GM23338 (cell line): Measurements from ENCODE around the gene DOCK3. TPM values are rescaled to one million over a fixed set of nuclear protein-coding genes. Genes with fewer than 3 reads are reported as not detected.

Experiments used
- ATAC-seq: fragments of 200-7000 bp; cut with Tn5 transposase; 3 replicates; pipeline ENCODE4 v1.9.1; 2020
- DNase-seq: peaks from one replicate; pipeline ENCODE4 v3.0.0-alpha.2; 2015; ENCODE audit warnings: low spot score
- H2AFZ ChIP-seq: fragments of 200-600 bp; sonication (generic); 2 replicates; pipeline ENCODE4 v1.8.0; 2016; ENCODE audit warnings: antibody characterized with exemption, mild to moderate bottlenecking, moderate library complexity
- H3F3A ChIP-seq: fragments of 200-600 bp; sonication (generic); replicated peaks from 2 replicates; pipeline ENCODE4 v1.8.0; 2017; ENCODE audit warnings: antibody characterized with exemption, mixed run types, low read depth
- H3K27ac ChIP-seq: fragments of 200-600 bp; sonication (generic); 2 replicates; pipeline ENCODE4 v1.6.1; 2016; ENCODE audit warnings: low read depth
- H3K27me3 ChIP-seq: fragments of 200-600 bp; sonication (generic); 2 replicates; pipeline ENCODE4 v1.8.0; 2016; ENCODE audit warnings: mild to moderate bottlenecking, mixed run types, moderate library complexity; ENCODE audit not compliant: insufficient read depth
- H3K36me3 ChIP-seq: fragments of 200-600 bp; sonication (generic); 2 replicates; pipeline ENCODE4 v1.8.0; 2016; ENCODE audit warnings: mild to moderate bottlenecking; ENCODE audit not compliant: insufficient read depth
- H3K4me1 ChIP-seq: fragments of 200-600 bp; sonication (generic); 2 replicates; pipeline ENCODE4 v1.8.0; 2016; ENCODE audit warnings: mild to moderate bottlenecking, moderate library complexity; ENCODE audit not compliant: insufficient read depth
- H3K4me2 ChIP-seq: fragments of 200-600 bp; sonication (generic); 2 replicates; pipeline ENCODE4 v1.7.1; 2017; ENCODE audit warnings: mixed run types
- H3K4me3 ChIP-seq: fragments of 200-600 bp; sonication (generic); 2 replicates; pipeline ENCODE4 v1.6.1; 2016; ENCODE audit warnings: mixed run types
- H3K79me2 ChIP-seq: fragments of 200-600 bp; sonication (generic); replicated peaks from 2 replicates; pipeline ENCODE4 v1.8.0; 2017; ENCODE audit warnings: mild to moderate bottlenecking; ENCODE audit not compliant: insufficient read depth
- H3K9me2 ChIP-seq: fragments of 200-600 bp; sonication (generic); 2 replicates; pipeline ENCODE4 v1.8.0; 2017; ENCODE audit not compliant: insufficient read depth
- H4K20me1 ChIP-seq: fragments of 200-600 bp; sonication (generic); replicated peaks from 2 replicates; pipeline ENCODE4 v1.8.0; 2017; ENCODE audit warnings: mild to moderate bottlenecking; ENCODE audit not compliant: insufficient read depth
- H3K27ac Mint-ChIP-seq: 2 replicates; pipeline ENCODE4 v1.8.0; 2020; ENCODE audit warnings: inconsistent platforms, mild to moderate bottlenecking, moderate library complexity, mixed read lengths
- H3K27me3 Mint-ChIP-seq: 3 replicates; pipeline ENCODE4 v1.8.0; 2022; ENCODE audit warnings: low read depth, mild to moderate bottlenecking, moderate library complexity, mixed read lengths, inconsistent platforms; ENCODE audit not compliant: insufficient read depth, poor library complexity
- H3K36me3 Mint-ChIP-seq: 3 replicates; pipeline ENCODE4 v1.8.0; 2021; ENCODE audit warnings: low read depth, mild to moderate bottlenecking, inconsistent platforms, moderate library complexity, mixed read lengths
- H3K4me1 Mint-ChIP-seq: 3 replicates; pipeline ENCODE4 v1.8.0; 2020; ENCODE audit warnings: mild to moderate bottlenecking, inconsistent platforms, mixed read lengths
- H3K4me3 Mint-ChIP-seq: 3 replicates; pipeline ENCODE4 v1.8.0; 2021; ENCODE audit warnings: moderate library complexity, mild to moderate bottlenecking, inconsistent platforms, mixed read lengths
- H3K9me3 Mint-ChIP-seq: 3 replicates; pipeline ENCODE4 v1.8.0; 2020; ENCODE audit warnings: moderate library complexity, mild to moderate bottlenecking, inconsistent platforms, mixed read lengths
- CREB1 ChIP-seq: fragments of 250-450 bp; sonication (Bioruptor Pico); IDR thresholded peaks from 2 replicates; pipeline ENCODE4 v1.5.0; 2020; ENCODE audit warnings: low read depth, mild to moderate bottlenecking, moderate library complexity
- EZH2 ChIP-seq: fragments of 200-600 bp; sonication (generic); IDR thresholded peaks from one replicate; pipeline ENCODE4 v1.8.0; 2017; ENCODE audit warnings: antibody characterized with exemption, mild to moderate bottlenecking, low read depth; ENCODE audit not compliant: unreplicated experiment
- EZH2phosphoT487 ChIP-seq: fragments of 200-600 bp; sonication (generic); IDR thresholded peaks from one replicate; pipeline ENCODE4 v1.8.1; 2018; ENCODE audit warnings: antibody characterized with exemption; ENCODE audit not compliant: unreplicated experiment
- JUNB ChIP-seq: IDR thresholded peaks from one replicate; pipeline ENCODE4 v1.6.1; 2016; ENCODE audit warnings: antibody characterized with exemption; ENCODE audit not compliant: unreplicated experiment
- NANOG ChIP-seq: IDR thresholded peaks from 2 replicates; pipeline ENCODE4 v1.6.1; 2016; ENCODE audit warnings: antibody characterized with exemption, borderline replicate concordance
- POLR2AphosphoS5 ChIP-seq: IDR thresholded peaks from 2 replicates; pipeline ENCODE4 v1.6.1; 2016; ENCODE audit warnings: antibody characterized with exemption, low read depth
- STAT1 ChIP-seq: IDR thresholded peaks from one replicate; pipeline ENCODE4 v1.6.1; 2016; ENCODE audit warnings: antibody characterized with exemption; ENCODE audit not compliant: unreplicated experiment
- ZNF114 ChIP-seq: fragments of 250-450 bp; sonication (Bioruptor Pico); IDR thresholded peaks from 2 replicates; pipeline ENCODE4 v1.5.0; 2020; ENCODE audit warnings: mild to moderate bottlenecking, moderate library complexity
- ZNF331 ChIP-seq: fragments of 250-450 bp; sonication (Bioruptor Pico); IDR thresholded peaks from 2 replicates; pipeline ENCODE4 v1.5.0; 2020; ENCODE audit warnings: low read depth, mild to moderate bottlenecking, moderate library complexity
- polyA plus RNA-seq: library from polyadenylated mRNA; unstranded; fragments of >200 nt; fragmentation: Nextera tagmentation; extraction: Ambion mirVana; gene quantifications from 2 replicates; pipeline ENCODE4 v1.2.1, GENCODE V29; 2016
- total RNA-seq: library from RNA; depleted of rRNA; stranded (reverse); fragments of >200 nt; shearing (Covaris generic); gene quantifications from 2 replicates; pipeline ENCODE4 v1.2.3, GENCODE V29; 2014
- TF ChIP-seq, protein P1 (sequence below): fragments of 250-450 bp; sonication (Bioruptor Pico); IDR thresholded peaks from 2 replicates; pipeline ENCODE4 v1.5.0; 2020; ENCODE audit warnings: mild to moderate bottlenecking, moderate library complexity
- TF ChIP-seq, protein P2 (sequence below), 2 experiments: fragments of 200-600 bp in 1 of 2; sonication (generic) in 1 of 2; conservative IDR thresholded peaks; 2 replicates each; pipeline versions ENCODE4 v1.5.1 to v1.6.1; 2016 to 2017; ENCODE audit warnings: antibody characterized with exemption in 2 of 2, low read depth in 2 of 2, mild to moderate bottlenecking in 2 of 2, moderate library complexity in 1 of 2
- TF ChIP-seq, protein P3 (sequence below): IDR thresholded peaks from one replicate; pipeline ENCODE4 v1.6.1; 2018; ENCODE audit warnings: antibody characterized with exemption; ENCODE audit not compliant: unreplicated experiment
- TF ChIP-seq, protein P4 (sequence below): IDR thresholded peaks from 2 replicates; pipeline ENCODE4 v1.6.1; 2016; ENCODE audit warnings: antibody characterized with exemption

Gene DOCK3
- total and polyA plus RNA-seq, 2 experiments from 2014 or later = 2.4 to 5.6 TPM

DNA sequence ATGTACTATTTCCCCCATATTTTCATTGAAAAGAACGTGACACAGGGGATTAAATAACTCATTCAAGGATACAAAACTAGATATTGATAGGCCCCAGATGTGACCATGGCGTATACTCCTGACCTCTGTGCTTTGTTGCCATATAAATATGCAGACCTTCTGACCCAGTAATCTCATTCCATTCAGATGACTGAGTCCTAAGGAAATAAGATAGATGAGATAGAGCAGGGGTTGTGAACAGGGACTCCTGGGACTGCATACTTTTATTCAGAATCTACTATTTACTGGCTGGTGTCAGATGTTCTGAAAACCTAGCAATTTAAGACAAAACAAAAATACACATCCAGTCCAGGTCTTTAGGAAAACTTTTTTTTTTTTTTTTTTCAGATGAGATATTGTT is 571.1 kb downstream of the DOCK3 start (continued):
- TF ChIP-seq, protein P1, sequence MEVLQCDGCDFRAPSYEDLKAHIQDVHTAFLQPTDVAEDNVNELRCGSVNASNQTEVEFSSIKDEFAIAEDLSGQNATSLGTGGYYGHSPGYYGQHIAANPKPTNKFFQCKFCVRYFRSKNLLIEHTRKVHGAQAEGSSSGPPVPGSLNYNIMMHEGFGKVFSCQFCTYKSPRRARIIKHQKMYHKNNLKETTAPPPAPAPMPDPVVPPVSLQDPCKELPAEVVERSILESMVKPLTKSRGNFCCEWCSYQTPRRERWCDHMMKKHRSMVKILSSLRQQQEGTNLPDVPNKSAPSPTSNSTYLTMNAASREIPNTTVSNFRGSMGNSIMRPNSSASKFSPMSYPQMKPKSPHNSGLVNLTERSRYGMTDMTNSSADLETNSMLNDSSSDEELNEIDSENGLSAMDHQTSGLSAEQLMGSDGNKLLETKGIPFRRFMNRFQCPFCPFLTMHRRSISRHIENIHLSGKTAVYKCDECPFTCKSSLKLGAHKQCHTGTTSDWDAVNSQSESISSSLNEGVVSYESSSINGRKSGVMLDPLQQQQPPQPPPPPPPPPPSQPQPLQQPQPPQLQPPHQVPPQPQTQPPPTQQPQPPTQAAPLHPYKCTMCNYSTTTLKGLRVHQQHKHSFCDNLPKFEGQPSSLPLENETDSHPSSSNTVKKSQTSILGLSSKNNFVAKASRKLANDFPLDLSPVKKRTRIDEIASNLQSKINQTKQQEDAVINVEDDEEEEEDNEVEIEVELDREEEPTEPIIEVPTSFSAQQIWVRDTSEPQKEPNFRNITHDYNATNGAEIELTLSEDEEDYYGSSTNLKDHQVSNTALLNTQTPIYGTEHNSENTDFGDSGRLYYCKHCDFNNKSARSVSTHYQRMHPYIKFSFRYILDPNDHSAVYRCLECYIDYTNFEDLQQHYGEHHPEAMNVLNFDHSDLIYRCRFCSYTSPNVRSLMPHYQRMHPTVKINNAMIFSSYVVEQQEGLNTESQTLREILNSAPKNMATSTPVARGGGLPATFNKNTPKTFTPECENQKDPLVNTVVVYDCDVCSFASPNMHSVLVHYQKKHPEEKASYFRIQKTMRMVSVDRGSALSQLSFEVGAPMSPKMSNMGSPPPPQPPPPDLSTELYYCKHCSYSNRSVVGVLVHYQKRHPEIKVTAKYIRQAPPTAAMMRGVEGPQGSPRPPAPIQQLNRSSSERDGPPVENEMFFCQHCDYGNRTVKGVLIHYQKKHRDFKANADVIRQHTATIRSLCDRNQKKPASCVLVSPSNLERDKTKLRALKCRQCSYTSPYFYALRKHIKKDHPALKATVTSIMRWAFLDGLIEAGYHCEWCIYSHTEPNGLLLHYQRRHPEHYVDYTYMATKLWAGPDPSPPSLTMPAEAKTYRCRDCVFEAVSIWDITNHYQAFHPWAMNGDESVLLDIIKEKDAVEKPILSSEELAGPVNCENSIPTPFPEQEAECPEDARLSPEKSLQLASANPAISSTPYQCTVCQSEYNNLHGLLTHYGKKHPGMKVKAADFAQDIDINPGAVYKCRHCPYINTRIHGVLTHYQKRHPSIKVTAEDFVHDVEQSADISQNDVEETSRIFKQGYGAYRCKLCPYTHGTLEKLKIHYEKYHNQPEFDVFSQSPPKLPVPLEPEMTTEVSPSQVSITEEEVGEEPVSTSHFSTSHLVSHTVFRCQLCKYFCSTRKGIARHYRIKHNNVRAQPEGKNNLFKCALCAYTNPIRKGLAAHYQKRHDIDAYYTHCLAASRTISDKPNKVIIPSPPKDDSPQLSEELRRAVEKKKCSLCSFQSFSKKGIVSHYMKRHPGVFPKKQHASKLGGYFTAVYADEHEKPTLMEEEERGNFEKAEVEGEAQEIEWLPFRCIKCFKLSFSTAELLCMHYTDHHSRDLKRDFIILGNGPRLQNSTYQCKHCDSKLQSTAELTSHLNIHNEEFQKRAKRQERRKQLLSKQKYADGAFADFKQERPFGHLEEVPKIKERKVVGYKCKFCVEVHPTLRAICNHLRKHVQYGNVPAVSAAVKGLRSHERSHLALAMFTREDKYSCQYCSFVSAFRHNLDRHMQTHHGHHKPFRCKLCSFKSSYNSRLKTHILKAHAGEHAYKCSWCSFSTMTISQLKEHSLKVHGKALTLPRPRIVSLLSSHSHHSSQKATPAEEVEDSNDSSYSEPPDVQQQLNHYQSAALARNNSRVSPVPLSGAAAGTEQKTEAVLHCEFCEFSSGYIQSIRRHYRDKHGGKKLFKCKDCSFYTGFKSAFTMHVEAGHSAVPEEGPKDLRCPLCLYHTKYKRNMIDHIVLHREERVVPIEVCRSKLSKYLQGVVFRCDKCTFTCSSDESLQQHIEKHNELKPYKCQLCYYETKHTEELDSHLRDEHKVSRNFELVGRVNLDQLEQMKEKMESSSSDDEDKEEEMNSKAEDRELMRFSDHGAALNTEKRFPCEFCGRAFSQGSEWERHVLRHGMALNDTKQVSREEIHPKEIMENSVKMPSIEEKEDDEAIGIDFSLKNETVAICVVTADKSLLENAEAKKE (CRISPR knock-in tag) = no peak
- no peak for TF ChIP-seq STAT1
- no peak for TF ChIP-seq ZNF331 (CRISPR knock-in tag)
- TF ChIP-seq EZH2 = no peak
- TF ChIP-seq EZH2phosphoT487 = no peak
- TF ChIP-seq NANOG = no peak
- no peak for TF ChIP-seq POLR2AphosphoS5
- TF ChIP-seq ZNF114 = no peak

DNA sequence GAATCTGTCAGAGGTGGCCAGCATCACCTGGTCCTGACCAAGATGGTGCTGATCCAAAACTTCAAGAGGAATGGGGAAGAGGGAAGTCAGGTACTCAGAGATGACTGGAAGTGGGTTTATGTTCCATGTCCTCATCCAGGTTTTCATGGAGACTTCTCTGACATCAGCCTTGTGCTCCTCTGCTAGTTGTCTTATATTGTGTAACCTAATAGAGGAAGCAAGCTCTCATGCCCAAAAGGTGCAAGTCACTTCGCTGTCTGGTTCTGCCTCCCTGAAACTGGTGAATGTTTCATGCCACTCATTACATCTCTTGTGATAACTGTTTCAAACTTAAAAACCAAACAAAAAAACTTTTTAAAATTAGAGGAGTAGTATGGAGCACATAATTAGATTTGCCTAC is 583.1 kb downstream of the DOCK3 start:
- no peaks in the 10 kb centered on the region for H3F3A ChIP-seq
- no peaks in the 10 kb centered on the region for H3K79me2 ChIP-seq
- H3K27me3 ChIP-seq = no peaks in the 10 kb centered on the region
- Mint-ChIP-seq H3K4me3 (no peak overlapping the region), H3K9me3 (peaks cover 5% of the 10 kb centered on the region; the same call in 1 of the 3 replicates), H3K27me3 (peaks cover 3% of the 10 kb centered on the region), H3K36me3 (peaks cover 10% of the 10 kb centered on the region), H3K27ac (no peak overlapping the region), H3K4me1 (no peaks in the 10 kb centered on the region)
- TF ChIP-seq EZH2phosphoT487 = no peak
- TF ChIP-seq CREB1 (CRISPR knock-in tag) = no peak
- TF ChIP-seq, protein P2, sequence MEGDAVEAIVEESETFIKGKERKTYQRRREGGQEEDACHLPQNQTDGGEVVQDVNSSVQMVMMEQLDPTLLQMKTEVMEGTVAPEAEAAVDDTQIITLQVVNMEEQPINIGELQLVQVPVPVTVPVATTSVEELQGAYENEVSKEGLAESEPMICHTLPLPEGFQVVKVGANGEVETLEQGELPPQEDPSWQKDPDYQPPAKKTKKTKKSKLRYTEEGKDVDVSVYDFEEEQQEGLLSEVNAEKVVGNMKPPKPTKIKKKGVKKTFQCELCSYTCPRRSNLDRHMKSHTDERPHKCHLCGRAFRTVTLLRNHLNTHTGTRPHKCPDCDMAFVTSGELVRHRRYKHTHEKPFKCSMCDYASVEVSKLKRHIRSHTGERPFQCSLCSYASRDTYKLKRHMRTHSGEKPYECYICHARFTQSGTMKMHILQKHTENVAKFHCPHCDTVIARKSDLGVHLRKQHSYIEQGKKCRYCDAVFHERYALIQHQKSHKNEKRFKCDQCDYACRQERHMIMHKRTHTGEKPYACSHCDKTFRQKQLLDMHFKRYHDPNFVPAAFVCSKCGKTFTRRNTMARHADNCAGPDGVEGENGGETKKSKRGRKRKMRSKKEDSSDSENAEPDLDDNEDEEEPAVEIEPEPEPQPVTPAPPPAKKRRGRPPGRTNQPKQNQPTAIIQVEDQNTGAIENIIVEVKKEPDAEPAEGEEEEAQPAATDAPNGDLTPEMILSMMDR (conservative IDR thresholded peaks at IDR 0.05; ENCODE audit: low read depth in 2 of 2) = no peak
- TF ChIP-seq EZH2 = no peak
- TF ChIP-seq STAT1 = no peak
- TF ChIP-seq, protein P3, sequence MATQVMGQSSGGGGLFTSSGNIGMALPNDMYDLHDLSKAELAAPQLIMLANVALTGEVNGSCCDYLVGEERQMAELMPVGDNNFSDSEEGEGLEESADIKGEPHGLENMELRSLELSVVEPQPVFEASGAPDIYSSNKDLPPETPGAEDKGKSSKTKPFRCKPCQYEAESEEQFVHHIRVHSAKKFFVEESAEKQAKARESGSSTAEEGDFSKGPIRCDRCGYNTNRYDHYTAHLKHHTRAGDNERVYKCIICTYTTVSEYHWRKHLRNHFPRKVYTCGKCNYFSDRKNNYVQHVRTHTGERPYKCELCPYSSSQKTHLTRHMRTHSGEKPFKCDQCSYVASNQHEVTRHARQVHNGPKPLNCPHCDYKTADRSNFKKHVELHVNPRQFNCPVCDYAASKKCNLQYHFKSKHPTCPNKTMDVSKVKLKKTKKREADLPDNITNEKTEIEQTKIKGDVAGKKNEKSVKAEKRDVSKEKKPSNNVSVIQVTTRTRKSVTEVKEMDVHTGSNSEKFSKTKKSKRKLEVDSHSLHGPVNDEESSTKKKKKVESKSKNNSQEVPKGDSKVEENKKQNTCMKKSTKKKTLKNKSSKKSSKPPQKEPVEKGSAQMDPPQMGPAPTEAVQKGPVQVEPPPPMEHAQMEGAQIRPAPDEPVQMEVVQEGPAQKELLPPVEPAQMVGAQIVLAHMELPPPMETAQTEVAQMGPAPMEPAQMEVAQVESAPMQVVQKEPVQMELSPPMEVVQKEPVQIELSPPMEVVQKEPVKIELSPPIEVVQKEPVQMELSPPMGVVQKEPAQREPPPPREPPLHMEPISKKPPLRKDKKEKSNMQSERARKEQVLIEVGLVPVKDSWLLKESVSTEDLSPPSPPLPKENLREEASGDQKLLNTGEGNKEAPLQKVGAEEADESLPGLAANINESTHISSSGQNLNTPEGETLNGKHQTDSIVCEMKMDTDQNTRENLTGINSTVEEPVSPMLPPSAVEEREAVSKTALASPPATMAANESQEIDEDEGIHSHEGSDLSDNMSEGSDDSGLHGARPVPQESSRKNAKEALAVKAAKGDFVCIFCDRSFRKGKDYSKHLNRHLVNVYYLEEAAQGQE = no peak
- TF ChIP-seq, protein P4, sequence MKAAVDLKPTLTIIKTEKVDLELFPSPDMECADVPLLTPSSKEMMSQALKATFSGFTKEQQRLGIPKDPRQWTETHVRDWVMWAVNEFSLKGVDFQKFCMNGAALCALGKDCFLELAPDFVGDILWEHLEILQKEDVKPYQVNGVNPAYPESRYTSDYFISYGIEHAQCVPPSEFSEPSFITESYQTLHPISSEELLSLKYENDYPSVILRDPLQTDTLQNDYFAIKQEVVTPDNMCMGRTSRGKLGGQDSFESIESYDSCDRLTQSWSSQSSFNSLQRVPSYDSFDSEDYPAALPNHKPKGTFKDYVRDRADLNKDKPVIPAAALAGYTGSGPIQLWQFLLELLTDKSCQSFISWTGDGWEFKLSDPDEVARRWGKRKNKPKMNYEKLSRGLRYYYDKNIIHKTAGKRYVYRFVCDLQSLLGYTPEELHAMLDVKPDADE = no peak
- TF ChIP-seq JUNB = no peak
- no peak overlapping the region for H3K27ac ChIP-seq
- no peaks in the 10 kb centered on the region for H3K4me1 ChIP-seq
- H4K20me1 ChIP-seq = no peaks in the 10 kb centered on the region
- no peaks in the 10 kb centered on the region for H3K9me2 ChIP-seq
- no peak overlapping the region for H2AFZ ChIP-seq
- no peak overlapping the region for H3K4me3 ChIP-seq
- no peak for DNase-seq
- no peak for ATAC-seq
- no peaks in the 10 kb centered on the region for H3K36me3 ChIP-seq
- H3K4me2 ChIP-seq = no peak overlapping the region
